Upper lobe of left lung (tissue), 4 donors: Measurements from ENCODE around the gene GPR158.

ENCODE experiments used
- POLR2A ChIP-seq, 4 donors: fragments of 450-650 bp; IDR thresholded peaks; one replicate each; pipeline ENCODE4 v1.5.1; 2016 to 2017; ENCODE audit warnings: antibody characterized with exemption in 4 of 4, mild to moderate bottlenecking in 2 of 4
- TF ChIP-seq, protein P1 (sequence below), 6 experiments: fragments of 450-650 bp in 4 of 6; fragments of 200-600 bp in 2 of 6; sonication (generic) in 2 of 6; IDR thresholded peaks; one replicate each; pipeline ENCODE4 v1.5.1; 2016 to 2019; ENCODE audit warnings: antibody characterized with exemption in 6 of 6

GRCh38 chr10:25261558-25261957 is 86.8 kb downstream of the GPR158 start:
- TF ChIP-seq, protein P1, sequence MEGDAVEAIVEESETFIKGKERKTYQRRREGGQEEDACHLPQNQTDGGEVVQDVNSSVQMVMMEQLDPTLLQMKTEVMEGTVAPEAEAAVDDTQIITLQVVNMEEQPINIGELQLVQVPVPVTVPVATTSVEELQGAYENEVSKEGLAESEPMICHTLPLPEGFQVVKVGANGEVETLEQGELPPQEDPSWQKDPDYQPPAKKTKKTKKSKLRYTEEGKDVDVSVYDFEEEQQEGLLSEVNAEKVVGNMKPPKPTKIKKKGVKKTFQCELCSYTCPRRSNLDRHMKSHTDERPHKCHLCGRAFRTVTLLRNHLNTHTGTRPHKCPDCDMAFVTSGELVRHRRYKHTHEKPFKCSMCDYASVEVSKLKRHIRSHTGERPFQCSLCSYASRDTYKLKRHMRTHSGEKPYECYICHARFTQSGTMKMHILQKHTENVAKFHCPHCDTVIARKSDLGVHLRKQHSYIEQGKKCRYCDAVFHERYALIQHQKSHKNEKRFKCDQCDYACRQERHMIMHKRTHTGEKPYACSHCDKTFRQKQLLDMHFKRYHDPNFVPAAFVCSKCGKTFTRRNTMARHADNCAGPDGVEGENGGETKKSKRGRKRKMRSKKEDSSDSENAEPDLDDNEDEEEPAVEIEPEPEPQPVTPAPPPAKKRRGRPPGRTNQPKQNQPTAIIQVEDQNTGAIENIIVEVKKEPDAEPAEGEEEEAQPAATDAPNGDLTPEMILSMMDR (IDR thresholded peaks at IDR 0.05): no peak
- no peak for TF ChIP-seq POLR2A (IDR thresholded peaks at IDR 0.05)
